H1 (cell line): ENCODE measurements around the gene BBS7. TPM values are rescaled to one million over a fixed set of nuclear protein-coding genes. Genes with fewer than 3 reads are reported as not detected.

ENCODE experiments used
- CTCF ChIA-PET: fragments of 300-600 bp; sonication (Branson Sonifier 250); formaldehyde crosslinking; loops from one replicate; lab custom pipeline; 2021; ENCODE audit not compliant: partially characterized antibody; lab: Charles Lee
- POLR2A ChIA-PET: fragments of 300-600 bp; sonication (Branson Sonifier 250); formaldehyde crosslinking; loops from one replicate; lab custom pipeline; 2021; ENCODE audit warnings: inconsistent platforms; ENCODE audit not compliant: partially characterized antibody; lab: Charles Lee
- DNase-seq, 2 experiments: peaks; one replicate each; pipeline versions ENCODE4 v3.0.0 to v3.0.0-alpha.2; 2010 to 2022; ENCODE audit warnings: low spot score in 2 of 2, low read depth in 1 of 2, mixed read lengths in 1 of 2
- FAIRE-seq: peaks from 2 replicates; lab custom pipeline; 2011; peaks lifted over from hg19 to GRCh38; lab: Jason Lieb, UNC
- H2AFZ ChIP-seq: 2 replicates; pipeline ENCODE4 v1.8.1; 2012; ENCODE audit warnings: low read length, inconsistent platforms
- H2AK5ac ChIP-seq: 2 replicates; pipeline ENCODE4 v1.6.1; 2013; ENCODE audit warnings: low read depth, low read length
- H2BK120ac ChIP-seq: replicated peaks from 2 replicates; pipeline ENCODE3; 2013; ENCODE audit warnings: low read depth, low read length, inconsistent platforms
- H2BK12ac ChIP-seq: 2 replicates; pipeline ENCODE4 v1.6.1; 2013; ENCODE audit warnings: low read depth, low read length
- H2BK15ac ChIP-seq: 2 replicates; pipeline ENCODE4 v1.6.1; 2013; ENCODE audit warnings: low read length
- H2BK20ac ChIP-seq: 2 replicates; pipeline ENCODE4 v1.6.1; 2013; ENCODE audit warnings: low read length
- H2BK5ac ChIP-seq: 2 replicates; pipeline ENCODE4 v1.6.1; 2013; ENCODE audit warnings: low read depth, low read length
- H3K14ac ChIP-seq: 2 replicates; pipeline ENCODE4 v1.6.1; 2013; ENCODE audit warnings: inconsistent platforms; ENCODE audit not compliant: insufficient read length
- H3K18ac ChIP-seq: 2 replicates; pipeline ENCODE4 v1.6.1; 2013; ENCODE audit warnings: low read length; ENCODE audit errors: extremely low read depth
- H3K23ac ChIP-seq: 2 replicates; pipeline ENCODE4 v1.6.1; 2013; ENCODE audit warnings: inconsistent platforms; ENCODE audit not compliant: insufficient read length
- H3K23me2 ChIP-seq: 2 replicates; pipeline ENCODE4 v1.6.1; 2013; ENCODE audit warnings: low read depth, low read length
- H3K27ac ChIP-seq: 2 replicates; pipeline ENCODE4 v1.6.1; 2011; ENCODE audit warnings: low read depth, low read length, inconsistent platforms
- H3K27me3 ChIP-seq, 4 experiments: replicated peaks in 1 of 4; 1 replicate in 1 of 4; 2 replicates in 3 of 4; pipeline versions ENCODE4 v1.6.1 to v1.8.1; 2011 to 2013; ENCODE audit warnings: low read length in 3 of 4, mild to moderate bottlenecking in 3 of 4, inconsistent platforms in 2 of 4, mixed read lengths in 2 of 4, moderate library complexity in 1 of 4; ENCODE audit not compliant: control insufficient read depth in 3 of 4, insufficient read depth in 3 of 4; ENCODE audit errors: extremely low read depth in 1 of 4
- H3K36me3 ChIP-seq, 4 experiments: 2 replicates each; pipeline versions ENCODE4 v1.6.1 to v1.8.1; 2011 to 2013; ENCODE audit warnings: mild to moderate bottlenecking in 4 of 4, low read length in 3 of 4, moderate library complexity in 2 of 4, control low read depth in 1 of 4, inconsistent platforms in 1 of 4; ENCODE audit not compliant: insufficient read depth in 4 of 4, control insufficient read depth in 2 of 4
- H3K4ac ChIP-seq: replicated peaks from 2 replicates; pipeline ENCODE3; 2013; ENCODE audit warnings: low read length, low read depth, mixed read lengths, inconsistent platforms; ENCODE audit not compliant: insufficient read length
- H3K4me1 ChIP-seq, 4 experiments: replicated peaks in 1 of 4; 1 replicate in 1 of 4; 2 replicates in 3 of 4; pipeline versions ENCODE4 v1.6.1 to v1.8.1; 2011 to 2013; ENCODE audit warnings: low read length in 3 of 4, inconsistent platforms in 2 of 4, mixed read lengths in 1 of 4; ENCODE audit not compliant: insufficient read depth in 4 of 4, control insufficient read depth in 3 of 4
- H3K4me2 ChIP-seq, 2 experiments: 2 replicates each; pipeline versions ENCODE4 v1.6.1 to v1.8.1; 2011 to 2013; ENCODE audit warnings: low read depth in 2 of 2, low read length in 2 of 2, control low read depth in 1 of 2, inconsistent platforms in 1 of 2, mild to moderate bottlenecking in 1 of 2; ENCODE audit not compliant: insufficient read depth in 1 of 2
- H3K4me3 ChIP-seq, 4 experiments: fragments of 200-600, 300-600 bp in 1 of 4; sonication (generic), shearing (Covaris generic), sonication (Bioruptor Twin) in 1 of 4; 2 replicates each; pipeline versions ENCODE4 v1.5.1 to v1.8.1; 2011 to 2016; ENCODE audit warnings: low read length in 4 of 4, low read depth in 3 of 4, control low read depth in 2 of 4, inconsistent platforms in 2 of 4, mild to moderate bottlenecking in 2 of 4, mixed read lengths in 1 of 4, moderate library complexity in 1 of 4; ENCODE audit not compliant: insufficient read depth in 2 of 4; ENCODE audit errors: extremely low read depth in 1 of 4
- H3K56ac ChIP-seq: replicated peaks from 2 replicates; pipeline ENCODE3; 2013; ENCODE audit warnings: low read depth, mild to moderate bottlenecking, mixed read lengths, low read length, inconsistent platforms; ENCODE audit not compliant: insufficient read length
- H3K79me1 ChIP-seq: 2 replicates; pipeline ENCODE4 v1.6.1; 2013; ENCODE audit warnings: low read depth, low read length, control low read depth
- H3K79me2 ChIP-seq, 2 experiments: 2 replicates each; pipeline versions ENCODE4 v1.6.1 to v1.8.1; 2012 to 2013; ENCODE audit warnings: low read length in 2 of 2, mild to moderate bottlenecking in 2 of 2, inconsistent platforms in 1 of 2; ENCODE audit not compliant: insufficient read depth in 2 of 2, control insufficient read depth in 1 of 2
- H3K9ac ChIP-seq, 4 experiments: replicated peaks in 1 of 4; 1 replicate in 1 of 4; 2 replicates in 3 of 4; pipeline versions ENCODE4 v1.6.1 to v1.8.1; 2011 to 2013; ENCODE audit warnings: low read depth in 3 of 4, low read length in 3 of 4, control low read depth in 2 of 4, mild to moderate bottlenecking in 2 of 4, moderate library complexity in 2 of 4, inconsistent platforms in 1 of 4; ENCODE audit errors: extremely low read depth in 1 of 4
- H3K9me3 ChIP-seq, 2 experiments: 2 replicates each; pipeline versions ENCODE4 v1.6.1 to v1.8.1; 2012 to 2013; ENCODE audit warnings: mild to moderate bottlenecking in 2 of 2, moderate library complexity in 2 of 2, control low read depth in 1 of 2, inconsistent platforms in 1 of 2, low read depth in 1 of 2, low read length in 1 of 2, mixed read lengths in 1 of 2; ENCODE audit not compliant: insufficient read depth in 2 of 2
- H4K20me1 ChIP-seq, 2 experiments: replicated peaks in 1 of 2; 2 replicates each; pipeline versions ENCODE3 to v1.8.1; 2011 to 2013; ENCODE audit warnings: inconsistent platforms in 2 of 2, low read length in 2 of 2, mild to moderate bottlenecking in 1 of 2; ENCODE audit not compliant: insufficient read depth in 2 of 2, control insufficient read depth in 1 of 2
- H4K5ac ChIP-seq: 2 replicates; pipeline ENCODE4 v1.6.1; 2013; ENCODE audit warnings: low read length, low read depth, mixed read lengths, inconsistent platforms; ENCODE audit not compliant: insufficient read length
- H4K8ac ChIP-seq: 2 replicates; pipeline ENCODE4 v1.8.0; 2013; ENCODE audit warnings: mild to moderate bottlenecking, moderate library complexity, low read length, inconsistent platforms; ENCODE audit not compliant: insufficient read depth; ENCODE audit errors: extremely low read depth
- H4K91ac ChIP-seq: replicated peaks from 2 replicates; pipeline ENCODE3; 2013; ENCODE audit warnings: low read length, mixed read lengths, inconsistent platforms; ENCODE audit not compliant: insufficient read length
- BCL11A ChIP-seq, 2 experiments: IDR thresholded peaks; one replicate each; pipeline ENCODE4 v1.6.1; 2011; ENCODE audit warnings: low read depth in 2 of 2, low read length in 2 of 2, mild to moderate bottlenecking in 2 of 2
- CHD1 ChIP-seq: IDR thresholded peaks from 2 replicates; pipeline ENCODE4 v1.6.1; 2012; ENCODE audit warnings: low read depth, low read length, improper control_type of control experiment
- CTBP2 ChIP-seq: IDR thresholded peaks from 2 replicates; pipeline ENCODE4 v1.7.0; 2011; ENCODE audit warnings: borderline replicate concordance, mild to moderate bottlenecking, moderate library complexity, mixed read lengths, low read length; ENCODE audit not compliant: insufficient read depth, insufficient read length
- FOSL1 ChIP-seq: IDR thresholded peaks from 2 replicates; pipeline ENCODE4 v1.6.1; 2011; ENCODE audit warnings: mild to moderate bottlenecking, low read depth, low read length, moderate library complexity; ENCODE audit not compliant: insufficient read depth
- GABPA ChIP-seq: IDR thresholded peaks from 2 replicates; pipeline ENCODE4 v1.6.1; 2011; ENCODE audit warnings: mild to moderate bottlenecking, low read length, moderate library complexity, borderline replicate concordance; ENCODE audit not compliant: insufficient read depth
- NANOG ChIP-seq: IDR thresholded peaks from 2 replicates; pipeline ENCODE4 v1.6.1; 2011; ENCODE audit warnings: low read length, low read depth, mild to moderate bottlenecking, inconsistent platforms; ENCODE audit not compliant: insufficient read depth, poor library complexity, severe bottlenecking
- PHF8 ChIP-seq: fragments of 200-600 bp; sonication (generic); conservative IDR thresholded peaks from 2 replicates; pipeline ENCODE4 v1.7.1; 2012; ENCODE audit warnings: low read depth, mild to moderate bottlenecking, inconsistent platforms, low read length, moderate library complexity
- RBBP5 ChIP-seq: IDR thresholded peaks from 2 replicates; pipeline ENCODE4 v1.7.1; 2012; ENCODE audit warnings: low read depth, mild to moderate bottlenecking, inconsistent platforms, low read length, moderate library complexity, borderline replicate concordance
- SIX5 ChIP-seq: IDR thresholded peaks from 2 replicates; pipeline ENCODE4 v1.6.1; 2011; ENCODE audit warnings: mild to moderate bottlenecking, low read depth, low read length
- WGBS, 2 experiments: shearing (Covaris generic) in 1 of 2; methylation state at CpG; one replicate each; pipeline versions ENCODE4 v1.1.6 to v1.1.7; 2013 to 2015; ENCODE audit warnings: low lambda C conversion rate in 2 of 2, mixed read lengths in 2 of 2, inconsistent platforms in 1 of 2, low coverage in 1 of 2, missing lambda C conversion rate in 1 of 2; ENCODE audit not compliant: insufficient replicate concordance in 2 of 2, insufficient coverage in 1 of 2, insufficient read length in 1 of 2; ENCODE audit errors: extremely low coverage in 1 of 2, missing lambda C conversion rate in 1 of 2; 5-methylcytosine and 5-hydroxymethylcytosine counted together
- polyA plus RNA-seq, 7 experiments: library from polyadenylated mRNA; depleted of rRNA in 3 of 7; stranded (reverse) in 5 of 7; unstranded in 2 of 7; fragments of >200 nt in 5 of 7; fragments of 200-250 nt in 2 of 7; gene quantifications; 1 replicate in 5 of 7; 2 replicates in 1 of 7; 4 replicates in 1 of 7; pipeline versions ENCODE4 v1.2.1 to v1.2.3, GENCODE V29; 2011 to 2013; ENCODE audit warnings: missing spikeins in 2 of 7, mixed read lengths in 2 of 7
- total RNA-seq: library from RNA; stranded (reverse); fragmentation: NEBNext Ultra II Directional; extraction: Animal tissue kit (Norgen Biotek cat#: 25700); gene quantifications from 2 replicates; pipeline ENCODE4 v1.2.1, GENCODE V29; 2021
- TF ChIP-seq, protein P1 (sequence below), 3 experiments: IDR thresholded peaks; 1 replicate in 2 of 3; 2 replicates in 1 of 3; pipeline versions ENCODE4 v1.5.1 to v1.6.1; 2011; ENCODE audit warnings: low read length in 3 of 3, mild to moderate bottlenecking in 3 of 3, inconsistent platforms in 2 of 3, low read depth in 1 of 3, moderate library complexity in 1 of 3; ENCODE audit not compliant: insufficient read depth in 1 of 3; ENCODE audit errors: control extremely low read depth in 1 of 3

Gene BBS7
- total and polyA plus RNA-seq, 2 of the 8 experiments (the other 6 are each of a cell fraction or from before 2014, with no cell fraction given): 16.6 to 21.5 TPM

DNA sequence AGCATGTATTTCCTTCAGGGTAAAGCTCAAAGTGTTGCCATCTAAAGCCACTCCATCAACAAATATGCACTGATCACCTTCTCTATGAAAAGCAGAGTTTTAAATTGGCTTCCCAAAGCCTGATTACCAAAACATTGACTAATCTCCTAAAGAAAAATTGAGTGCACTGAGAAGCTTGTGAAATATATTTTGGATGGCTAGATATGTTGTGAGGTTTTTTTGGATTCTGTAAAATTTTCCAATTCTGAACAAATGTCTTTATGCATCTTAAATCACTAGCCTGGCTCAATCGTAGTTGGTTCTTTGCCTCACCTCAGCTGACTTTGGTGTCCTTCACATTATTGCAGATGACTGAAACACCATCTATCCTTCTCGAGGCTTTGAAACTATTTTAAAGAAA is 84.1 kb downstream of the BBS7 start:
- Histone ChIP-seq H3K79me1 (no peaks in the 10 kb centered on the region), H4K8ac (no peak overlapping the region), H3K4me3 (no peak overlapping the region), H3K56ac (no peak overlapping the region), H2BK20ac (no peak overlapping the region), H3K27me3 (peaks cover 0 to 2% (median 0%) of the 10 kb centered on the region in 4 experiments; a peak in 1 of 7 replicates), H3K4me1 (0 out of 7 replicates have a peak, but pooled peaks cover 0 to 2% (median 0%) of the 10 kb centered on the region in 4 experiments), H3K4ac (no peak overlapping the region), H3K79me2 (no peaks in the 10 kb centered on the region), H4K5ac (no peak overlapping the region), H3K23ac (no peak overlapping the region), H3K14ac (no peak overlapping the region), H4K20me1 (no peaks in the 10 kb centered on the region), H3K36me3 (no peaks in the 10 kb centered on the region), H2AFZ (no peak overlapping the region), H3K23me2 (peaks cover 2% of the 10 kb centered on the region; the same call in 1 of the 2 replicates), H2AK5ac (no peak overlapping the region), H3K18ac (no peak overlapping the region), H2BK120ac (no peak overlapping the region), H3K27ac (no peak overlapping the region), H3K9ac (no peak overlapping the region), H3K4me2 (no peak overlapping the region), H2BK5ac (no peak overlapping the region), H2BK15ac (no peak overlapping the region), H2BK12ac (no peak overlapping the region), H3K9me3 (no peaks in the 10 kb centered on the region), H4K91ac (no peak overlapping the region)
- POLR2A ChIA-PET: interaction anchor here (0.7 to 1.6 kb wide), 3 partner anchors 8 to 44 kb away, joined by 3 to 8 read pairs (median 3); no protein-coding TSS in a partner anchor
- CTCF ChIA-PET: interaction anchor here (0.6 to 1.3 kb wide), 4 partner anchors 13 to 92 kb away, joined by 3 to 4 read pairs (median 3); partner anchors contain the start of gene CCNA2
- no peak for FAIRE-seq
- WGBS, 2 experiments: 100% methylated on average over 2 of the region's 2 CpGs; no CpG with 5 or more reads in 1 of the 2 experiments
- no peak for DNase-seq
- no peak for TF ChIP-seq RBBP5
- TF ChIP-seq, protein P1, sequence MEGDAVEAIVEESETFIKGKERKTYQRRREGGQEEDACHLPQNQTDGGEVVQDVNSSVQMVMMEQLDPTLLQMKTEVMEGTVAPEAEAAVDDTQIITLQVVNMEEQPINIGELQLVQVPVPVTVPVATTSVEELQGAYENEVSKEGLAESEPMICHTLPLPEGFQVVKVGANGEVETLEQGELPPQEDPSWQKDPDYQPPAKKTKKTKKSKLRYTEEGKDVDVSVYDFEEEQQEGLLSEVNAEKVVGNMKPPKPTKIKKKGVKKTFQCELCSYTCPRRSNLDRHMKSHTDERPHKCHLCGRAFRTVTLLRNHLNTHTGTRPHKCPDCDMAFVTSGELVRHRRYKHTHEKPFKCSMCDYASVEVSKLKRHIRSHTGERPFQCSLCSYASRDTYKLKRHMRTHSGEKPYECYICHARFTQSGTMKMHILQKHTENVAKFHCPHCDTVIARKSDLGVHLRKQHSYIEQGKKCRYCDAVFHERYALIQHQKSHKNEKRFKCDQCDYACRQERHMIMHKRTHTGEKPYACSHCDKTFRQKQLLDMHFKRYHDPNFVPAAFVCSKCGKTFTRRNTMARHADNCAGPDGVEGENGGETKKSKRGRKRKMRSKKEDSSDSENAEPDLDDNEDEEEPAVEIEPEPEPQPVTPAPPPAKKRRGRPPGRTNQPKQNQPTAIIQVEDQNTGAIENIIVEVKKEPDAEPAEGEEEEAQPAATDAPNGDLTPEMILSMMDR (IDR thresholded peaks at IDR 0.05; ENCODE audit: control extremely low read depth in 1 of 3, insufficient read depth in 1 of 3, low read depth in 1 of 3, low read length in 3 of 3): no peak
- no peak for TF ChIP-seq SIX5
- TF ChIP-seq CHD1: no peak
- no peak for TF ChIP-seq FOSL1
- no peak for TF ChIP-seq GABPA
- TF ChIP-seq BCL11A (IDR thresholded peaks at IDR 0.05; ENCODE audit: low read depth in 2 of 2, low read length in 2 of 2): no peak
- TF ChIP-seq CTBP2: no peak
- TF ChIP-seq NANOG: no peak
- TF ChIP-seq PHF8: no peak
